Smooth muscle cell (in vitro differentiated cells): ENCODE data around the gene EML6. TPM values are rescaled to one million over a fixed set of nuclear protein-coding genes. Genes with fewer than 3 reads are reported as not detected.
A peak's percentile ranks its signal among the peaks of the same experiment; 100 is the strongest.

Experiments used
- DNase-seq: peaks from one replicate; lab custom pipeline; 2025; ENCODE audit not compliant: unreplicated experiment; lab: John Stamatoyannopoulos, UW
- H2AFZ ChIP-seq: fragments of 200-600 bp; sonication (generic); 2 replicates; pipeline ENCODE4 v1.6.0; 2016; ENCODE audit warnings: antibody characterized with exemption, low read depth, mild to moderate bottlenecking
- H3F3A ChIP-seq: fragments of 200-600 bp; sonication (generic); 2 replicates; pipeline ENCODE4 v1.6.0; 2017; ENCODE audit warnings: antibody characterized with exemption, low read depth
- H3K27ac ChIP-seq: fragments of 200-600 bp; sonication (generic); 2 replicates; pipeline ENCODE4 v1.5.1; 2016; ENCODE audit warnings: low read depth, mild to moderate bottlenecking
- H3K27me3 ChIP-seq: fragments of 200-600 bp; sonication (generic); 2 replicates; pipeline ENCODE4 v1.6.1; 2016; ENCODE audit warnings: low read depth, mild to moderate bottlenecking
- H3K36me3 ChIP-seq: fragments of 200-600 bp; sonication (generic); 2 replicates; pipeline ENCODE4 v1.5.1; 2016; ENCODE audit warnings: low read depth
- H3K4me1 ChIP-seq: fragments of 200-600 bp; sonication (generic); 2 replicates; pipeline ENCODE4 v1.5.1; 2016; ENCODE audit warnings: low read depth
- H3K4me2 ChIP-seq: fragments of 200-600 bp; sonication (generic); 2 replicates; pipeline ENCODE4 v1.6.0; 2016; ENCODE audit warnings: mild to moderate bottlenecking
- H3K4me3 ChIP-seq: fragments of 200-600 bp; sonication (generic); 2 replicates; pipeline ENCODE4 v1.5.1; 2016; ENCODE audit warnings: mild to moderate bottlenecking
- H3K79me2 ChIP-seq: fragments of 200-600 bp; sonication (generic); 2 replicates; pipeline ENCODE4 v1.6.0; 2016; ENCODE audit warnings: low read depth, mild to moderate bottlenecking
- H3K9ac ChIP-seq: fragments of 200-600 bp; sonication (generic); 2 replicates; pipeline ENCODE4 v1.6.0; 2016; ENCODE audit warnings: low read depth
- H3K9me3 ChIP-seq: fragments of 200-600 bp; sonication (generic); replicated peaks from 2 replicates; pipeline ENCODE4 v1.5.1; 2016; ENCODE audit warnings: low read depth
- H4K20me1 ChIP-seq: fragments of 200-600 bp; sonication (generic); 2 replicates; pipeline ENCODE4 v1.6.0; 2016; ENCODE audit warnings: low read depth
- CTCF ChIP-seq: fragments of 200-600 bp; sonication (generic); IDR thresholded peaks from 2 replicates; pipeline ENCODE4 v1.5.1; 2017; ENCODE audit warnings: borderline replicate concordance, mild to moderate bottlenecking, antibody characterized with exemption; ENCODE audit not compliant: insufficient read depth, poor library complexity, severe bottlenecking
- WGBS: methylation state at CpG from one replicate; pipeline ENCODE4 v1.1.7; 2016; ENCODE audit warnings: low lambda C conversion rate; 5-methylcytosine and 5-hydroxymethylcytosine counted together
- polyA plus RNA-seq: library from polyadenylated mRNA; unstranded; fragments of >200 nt; fragmentation: Nextera tagmentation; extraction: Ambion mirVana; gene quantifications from 2 replicates; pipeline ENCODE4 v1.2.1, GENCODE V29; 2016
- total RNA-seq: library from RNA; depleted of rRNA; stranded (reverse); fragments of >200 nt; gene quantifications from 2 replicates; pipeline ENCODE4 v1.2.3, GENCODE V29; 2014

The EML6 gene
- total and polyA plus RNA-seq, 2 experiments from 2014 or later, result 0.49 to 0.54 TPM

- H3K79me2 ChIP-seq, result peaks cover 100% of the 10 kb centered on the region
- H3K4me2 ChIP-seq, result peak overlapping the region; percentile 18
- H3K9me3 ChIP-seq, result no peaks in the 10 kb centered on the region
- no peaks in the 10 kb centered on the region for H3K36me3 ChIP-seq
- H4K20me1 ChIP-seq, result peaks cover 100% of the 10 kb centered on the region
- H3K27me3 ChIP-seq, result no peaks in the 10 kb centered on the region
- DNase-seq, result no peak
- peak overlapping the region; percentile 4 for H3K4me3 ChIP-seq
- H3K4me1 ChIP-seq, result peaks cover 46% of the 10 kb centered on the region
- H3K9ac ChIP-seq, result no peak overlapping the region
- WGBS, result 54% methylated on average over 6 of the region's 6 CpGs
- peak; percentile 57 for TF ChIP-seq CTCF
- H2AFZ ChIP-seq, result no peak overlapping the region
- peak overlapping the region; percentile 76 for H3K27ac ChIP-seq
- peaks cover 5% of the 10 kb centered on the region for H3F3A ChIP-seq
These were observed 291.8 kb downstream of the EML6 start for GRCh38 chr2:55014962-55015939.

- TF ChIP-seq CTCF, result no peak
- Histone ChIP-seq H3K27ac (peak overlapping the region; percentile 76), H3K9me3 (no peaks in the 10 kb centered on the region), H3K4me2 (no peak overlapping the region), H2AFZ (no peak overlapping the region), H4K20me1 (peaks cover 100% of the 10 kb centered on the region), H3F3A (peaks cover 19% of the 10 kb centered on the region), H3K4me3 (no peak overlapping the region), H3K36me3 (no peaks in the 10 kb centered on the region), H3K4me1 (peaks cover 24% of the 10 kb centered on the region), H3K9ac (no peak overlapping the region), H3K27me3 (no peaks in the 10 kb centered on the region), H3K79me2 (peaks cover 100% of the 10 kb centered on the region)
- DNase-seq, result no peak
- 99% methylated on average over 3 of the region's 3 CpGs for WGBS
These were observed 294.0 kb downstream of the EML6 start for GRCh38 chr2:55017428-55017827.

- Histone ChIP-seq H3K4me3 (no peak overlapping the region), H3K27ac (peak overlapping the region; percentile 76), H3K9me3 (no peaks in the 10 kb centered on the region), H3K36me3 (no peaks in the 10 kb centered on the region), H3F3A (peaks cover 19% of the 10 kb centered on the region), H2AFZ (no peak overlapping the region), H3K4me2 (no peak overlapping the region), H4K20me1 (peaks cover 100% of the 10 kb centered on the region), H3K27me3 (no peaks in the 10 kb centered on the region), H3K79me2 (peaks cover 100% of the 10 kb centered on the region), H3K4me1 (peaks cover 20% of the 10 kb centered on the region), H3K9ac (no peak overlapping the region)
- 96% methylated on average over 3 of the region's 3 CpGs for WGBS
- no peak for TF ChIP-seq CTCF
- no peak for DNase-seq
These were observed 294.4 kb downstream of the EML6 start for GRCh38 chr2:55017880-55018279.
